ENCODE data around the gene PKD2L2.
A peak's percentile ranks its signal among the peaks of the same experiment; 100 is the strongest.
"Not testable (repeated sequence)": the region's sequence is repeated elsewhere in the genome, so short reads cannot be mapped to it uniquely, and the experiment has no call there.

The PKD2L2 gene

GRCh38 chr5:137888863-137889759 is at the start of gene PKD2L2:
PKD2L2 (plus strand) TSS chr5:137889457; CDS start chr5:137889492, 35 bp downstream.
- DNase-seq (ENCODE audit: low read depth in 2 of 2): peak; percentile 65 to 72

- no peak for DNase-seq (ENCODE audit: low read depth in 2 of 2)
Measured at GRCh38 chr5:137842296-137842695, 47.0 kb upstream of the PKD2L2 start.

DNA sequence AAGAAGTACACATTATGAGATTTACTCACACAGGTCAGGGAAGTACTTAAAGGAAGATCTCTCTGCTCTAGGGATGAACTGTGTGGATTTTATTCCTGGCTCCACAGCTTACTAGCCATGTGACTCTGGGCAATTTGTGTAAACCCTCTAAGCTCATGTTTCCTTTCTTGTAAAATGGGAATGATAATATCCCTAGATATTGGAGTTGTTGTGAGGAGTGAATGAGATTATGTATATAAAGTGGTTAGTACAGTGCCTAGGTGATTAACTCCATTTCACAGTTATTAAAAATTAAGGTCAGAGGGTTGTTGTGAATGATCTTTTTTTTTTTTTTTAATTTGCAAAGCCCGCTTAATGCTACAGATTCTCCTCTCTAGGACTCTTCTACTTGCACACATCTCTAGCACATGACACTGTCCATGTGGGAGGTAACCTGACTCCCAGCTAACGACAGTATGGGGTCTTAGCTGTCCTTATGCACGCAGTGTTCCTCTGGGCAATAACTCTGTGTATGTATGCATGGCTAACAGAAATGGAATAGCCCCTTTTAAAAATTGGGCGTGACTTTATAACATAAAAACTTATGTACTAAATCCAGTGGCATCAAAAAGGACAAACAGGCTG is 45.5 kb upstream of the PKD2L2 start:
- no peak for DNase-seq (ENCODE audit: low read depth in 2 of 2)

DNA sequence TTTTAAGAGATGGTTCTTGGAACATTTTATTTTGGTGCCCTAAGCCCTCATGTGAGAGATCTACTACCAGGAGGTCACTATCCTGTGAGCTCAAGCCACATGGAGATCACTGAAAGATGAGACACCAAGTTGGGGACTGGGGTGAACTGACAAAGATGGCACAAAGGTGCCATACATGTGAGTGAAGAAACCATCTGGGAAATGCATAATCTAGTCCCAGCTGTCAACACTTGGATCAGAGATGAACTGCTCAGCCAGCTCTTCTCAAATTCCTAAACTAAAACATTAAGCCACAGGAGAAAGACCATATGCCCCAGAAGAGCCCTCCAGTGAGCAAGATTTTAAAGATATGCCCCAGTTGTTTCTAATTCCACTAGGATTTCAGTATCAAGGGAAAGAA is 43.8 kb upstream of the PKD2L2 start:
- DNase-seq (ENCODE audit: low read depth in 2 of 2): no peak

DNA sequence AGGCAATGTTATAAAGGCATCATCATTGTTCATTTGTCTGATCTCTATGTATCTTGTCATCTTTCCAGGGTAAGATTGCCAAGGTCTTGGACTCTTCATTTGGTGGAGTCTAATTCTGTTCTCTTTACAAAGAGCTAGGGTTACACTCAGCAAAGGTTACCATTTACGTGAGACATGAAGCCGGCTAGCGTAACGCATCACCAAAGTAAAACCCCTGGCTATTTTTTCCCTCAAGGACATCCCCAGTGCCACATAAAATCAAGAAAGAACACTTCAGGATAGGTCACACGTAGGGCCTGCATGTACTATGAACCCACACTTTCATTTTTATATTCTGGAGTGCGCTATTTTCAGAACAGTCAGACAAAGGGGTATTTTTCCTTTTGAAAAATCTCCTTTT is 41.6 kb upstream of the PKD2L2 start:
- DNase-seq (ENCODE audit: low read depth in 2 of 2): no peak

- not testable (repeated sequence) for DNase-seq (ENCODE audit: low read depth in 2 of 2)
Measured at GRCh38 chr5:137853165-137853564, 36.1 kb upstream of the PKD2L2 start.

- DNase-seq (ENCODE audit: low read depth in 2 of 2): no peak
Measured at GRCh38 chr5:137856201-137856600, 33.1 kb upstream of the PKD2L2 start.

GRCh38 chr5:137856916-137857862 is 32.1 kb upstream of the PKD2L2 start:
- no peak for DNase-seq (ENCODE audit: low read depth in 2 of 2)

GRCh38 chr5:137858223-137858916 is 30.9 kb upstream of the PKD2L2 start:
- no peak for DNase-seq (ENCODE audit: low read depth in 2 of 2)

DNA sequence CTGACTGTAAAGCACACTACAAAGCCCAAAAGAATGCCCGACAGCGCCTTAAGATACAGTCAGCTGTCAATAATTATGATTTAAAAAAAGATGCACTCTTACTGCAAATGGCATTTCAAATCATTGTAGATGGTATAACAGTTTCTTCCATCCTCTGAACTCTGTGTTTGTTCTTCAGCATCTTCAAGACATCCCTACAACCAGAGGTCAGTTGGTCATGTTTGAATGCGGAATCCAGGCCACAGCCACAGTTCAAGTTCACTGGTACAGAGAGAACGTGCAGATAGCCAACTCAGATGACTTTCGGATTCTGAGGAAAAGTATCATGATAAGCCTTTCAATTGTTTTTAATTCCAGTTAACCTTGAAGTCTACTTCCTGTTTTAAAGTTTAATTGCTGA is 30.3 kb upstream of the PKD2L2 start:
- no peak for DNase-seq (ENCODE audit: low read depth in 2 of 2)

DNA sequence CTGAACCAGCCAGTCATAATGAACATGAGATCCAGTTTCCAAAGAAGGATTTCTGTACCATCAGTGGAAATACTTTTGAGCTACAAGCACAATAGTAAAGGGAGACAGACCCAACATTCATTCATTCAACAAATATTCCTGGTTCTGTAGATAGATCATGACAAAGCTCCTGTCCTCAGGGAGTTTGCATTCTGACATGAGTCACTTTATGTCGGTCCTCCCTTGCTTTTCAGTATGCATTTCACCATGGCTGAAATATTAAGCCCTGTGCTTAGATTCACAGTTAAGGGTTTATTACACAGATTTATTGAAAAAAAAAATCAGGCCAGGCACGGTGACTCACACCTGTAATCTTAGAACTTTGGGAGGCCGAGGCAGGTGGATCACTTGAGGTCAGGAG is 27.0 kb upstream of the PKD2L2 start:
- no peak for DNase-seq (ENCODE audit: low read depth in 2 of 2)

DNA sequence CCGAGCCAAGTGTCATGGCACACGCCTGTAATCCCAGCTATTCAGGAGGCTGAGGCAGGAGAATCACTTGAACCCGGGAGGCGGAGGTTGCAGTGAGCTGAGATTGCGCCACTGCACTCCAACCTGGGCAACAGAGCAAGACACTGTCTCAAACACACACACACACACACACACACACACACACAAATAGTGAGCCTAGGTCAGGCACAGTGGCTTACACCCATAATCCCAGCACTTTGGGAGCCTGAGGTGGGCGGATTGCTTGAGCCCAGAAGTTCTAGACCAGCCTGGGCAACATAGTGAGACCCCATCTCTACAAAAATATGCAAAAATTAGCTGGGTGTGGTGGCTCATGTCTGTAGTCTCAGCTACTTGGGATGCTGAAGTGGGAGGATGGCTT is 25.6 kb upstream of the PKD2L2 start:
- DNase-seq (ENCODE audit: low read depth in 2 of 2): not testable (repeated sequence)

GRCh38 chr5:137866541-137867388 is 22.5 kb upstream of the PKD2L2 start:
- no peak for DNase-seq (ENCODE audit: low read depth in 2 of 2)

- DNase-seq (ENCODE audit: low read depth in 2 of 2): no peak
Measured at GRCh38 chr5:137867664-137868063, 21.6 kb upstream of the PKD2L2 start, which contains the start of gene MYOT. MYOT (plus strand) TSS chr5:137867860; CDS start chr5:137870652, 2,792 bp downstream.

DNA sequence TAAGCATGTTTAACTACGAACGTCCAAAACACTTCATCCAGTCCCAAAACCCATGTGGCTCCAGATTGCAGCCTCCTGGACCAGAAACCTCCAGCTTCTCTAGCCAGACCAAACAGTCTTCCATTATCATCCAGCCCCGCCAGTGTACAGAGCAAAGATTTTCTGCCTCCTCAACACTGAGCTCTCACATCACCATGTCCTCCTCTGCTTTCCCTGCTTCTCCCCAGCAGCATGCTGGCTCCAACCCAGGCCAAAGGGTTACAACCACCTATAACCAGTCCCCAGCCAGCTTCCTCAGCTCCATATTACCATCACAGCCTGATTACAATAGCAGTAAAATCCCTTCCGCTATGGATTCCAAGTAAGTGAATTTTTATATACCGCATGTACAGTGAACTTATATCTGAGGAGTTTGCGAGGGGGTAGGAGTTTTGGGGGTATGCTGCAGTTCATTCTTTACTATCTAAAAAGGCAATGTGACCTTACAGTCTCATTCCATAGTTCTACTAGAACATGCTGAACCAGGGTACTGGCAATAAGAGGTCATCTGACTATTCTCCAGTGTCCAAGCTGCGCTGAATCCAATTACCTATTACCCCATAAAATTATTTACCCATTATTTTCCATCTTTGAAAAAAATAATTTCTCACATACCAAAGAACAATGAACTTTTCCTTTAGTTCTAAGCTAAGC is 18.5 kb upstream of the PKD2L2 start:
- no peak for DNase-seq (ENCODE audit: low read depth in 2 of 2)

GRCh38 chr5:137871571-137871970 is 17.7 kb upstream of the PKD2L2 start:
- no peak for DNase-seq (ENCODE audit: low read depth in 2 of 2)

- DNase-seq (ENCODE audit: low read depth in 2 of 2): no peak
Measured at GRCh38 chr5:137872466-137872865, 16.8 kb upstream of the PKD2L2 start.

DNA sequence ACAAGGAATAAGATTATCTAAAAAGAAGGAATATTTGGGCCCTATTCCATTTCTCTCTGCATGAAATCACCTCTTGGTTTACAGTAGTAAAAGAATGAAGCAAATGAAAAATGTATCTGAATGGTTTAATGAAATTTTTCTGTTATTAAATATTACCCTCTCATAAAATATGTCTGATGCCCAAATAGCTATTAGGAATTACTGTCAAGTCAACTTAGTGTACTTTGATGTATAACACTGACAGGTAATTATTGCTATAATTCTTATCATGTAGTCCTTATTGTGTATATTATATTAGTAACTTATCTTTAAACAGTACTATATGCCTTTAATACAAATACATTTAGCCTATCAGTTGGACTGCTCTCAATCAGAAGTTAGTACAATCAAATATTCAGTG is 13.2 kb upstream of the PKD2L2 start:
- no peak for DNase-seq (ENCODE audit: low read depth in 2 of 2)

- no peak for DNase-seq (ENCODE audit: low read depth in 2 of 2)
Measured at GRCh38 chr5:137880313-137880712, 8.9 kb upstream of the PKD2L2 start.

- DNase-seq (ENCODE audit: low read depth in 2 of 2): no peak
Measured at GRCh38 chr5:137887831-137888230, 1.4 kb upstream of the PKD2L2 start.
